Measurements from ENCODE around the gene SARS2.

GRCh38 chr19:38952395-38953165 lies 22.0 kb upstream of the SARS2 start:
- TF ChIP-seq CTCF (IDR thresholded peaks at IDR 0.05) = peak in 4 of 6 experiments; percentile 36 to 55 (median 52)
- no peak for TF ChIP-seq POLR2A (IDR thresholded peaks at IDR 0.05)

Data from Peyer's patch (tissue), 4 donors.